ENCODE data around the gene OR4D11. TPM values are rescaled to one million over a fixed set of nuclear protein-coding genes. Genes with fewer than 3 reads are reported as not detected.
A peak's percentile ranks its signal among the peaks of the same experiment; 100 is the strongest.

OR4D11 gene
- total RNA-seq, 4 donors from 2014 or later, result not detected

- no peak for DNase-seq
- intact Hi-C loops (cut with DNase I), result no loop called here
- no peaks in the 10 kb centered on the region for H3K9me3 ChIP-seq
- no peaks in the 10 kb centered on the region for H3K4me1 ChIP-seq
- no peaks in the 10 kb centered on the region for H3K27me3 ChIP-seq
- no peak overlapping the region for H3K4me3 ChIP-seq
- 59 to 60% methylated on average over 9 of the region's 9 CpGs for WGBS, 2 donors
- TF ChIP-seq CTCF (IDR thresholded peaks at IDR 0.05) (no peak), POLR2A (IDR thresholded peaks at IDR 0.05) (no peak)
- no peaks in the 10 kb centered on the region for H3K36me3 ChIP-seq
- no peak overlapping the region for H3K27ac ChIP-seq
Measured at GRCh38 chr11:59475176-59475575, 28.2 kb upstream of the OR4D11 start.

GRCh38 chr11:59479906-59480305, 23.5 kb upstream of the OR4D11 start:
- H3K36me3 ChIP-seq, result no peaks in the 10 kb centered on the region
- no peaks in the 10 kb centered on the region for H3K9me3 ChIP-seq
- no peak overlapping the region for H3K4me3 ChIP-seq
- H3K27me3 ChIP-seq, result no peaks in the 10 kb centered on the region
- no peak overlapping the region for H3K27ac ChIP-seq
- DNase-seq, result no peak
- no peak for TF ChIP-seq POLR2A (IDR thresholded peaks at IDR 0.05)
- no peak for TF ChIP-seq CTCF (IDR thresholded peaks at IDR 0.05)
- intact Hi-C loops (cut with DNase I), result no loop called here
- H3K4me1 ChIP-seq, result no peaks in the 10 kb centered on the region

GRCh38 chr11:59480359-59480758, 23.0 kb upstream of the OR4D11 start:
- no peaks in the 10 kb centered on the region for H3K36me3 ChIP-seq
- intact Hi-C loops (cut with DNase I), result no loop called here
- WGBS, 2 donors, result 71 to 81% methylated on average over 3 of the region's 3 CpGs
- H3K27me3 ChIP-seq, result no peaks in the 10 kb centered on the region
- DNase-seq, result no peak
- no peak overlapping the region for H3K4me3 ChIP-seq
- H3K4me1 ChIP-seq, result no peaks in the 10 kb centered on the region
- no peak overlapping the region for H3K27ac ChIP-seq
- no peak for TF ChIP-seq CTCF (IDR thresholded peaks at IDR 0.05)
- no peak for TF ChIP-seq POLR2A (IDR thresholded peaks at IDR 0.05)
- no peaks in the 10 kb centered on the region for H3K9me3 ChIP-seq

GRCh38 chr11:59501931-59502330, 1.4 kb upstream of the OR4D11 start:
- Histone ChIP-seq H3K27me3 (no peaks in the 10 kb centered on the region), H3K9me3 (no peaks in the 10 kb centered on the region), H3K4me3 (no peak overlapping the region), H3K36me3 (no peaks in the 10 kb centered on the region), H3K27ac (no peak overlapping the region), H3K4me1 (no peaks in the 10 kb centered on the region)
- TF ChIP-seq CTCF (IDR thresholded peaks at IDR 0.05) (no peak), POLR2A (IDR thresholded peaks at IDR 0.05) (no peak)
- DNase-seq, result no peak
- 23 to 56% methylated on average over 1 of the region's 1 CpG for WGBS, 2 donors
- intact Hi-C loops (cut with DNase I), result no loop called here

- TF ChIP-seq POLR2A (IDR thresholded peaks at IDR 0.05) (no peak), CTCF (IDR thresholded peaks at IDR 0.05) (no peak)
- no peaks in the 10 kb centered on the region for H3K4me1 ChIP-seq
- H3K27ac ChIP-seq, result peak within 1 kb of the TSS in 3 of 4 donors; percentile 8 to 30 (median 28)
- H3K36me3 ChIP-seq, result no peaks in the 10 kb centered on the region
- H3K9me3 ChIP-seq, result no peaks in the 10 kb centered on the region
- H3K4me3 ChIP-seq, result no peak within 1 kb of the TSS
- H3K27me3 ChIP-seq, result no peaks in the 10 kb centered on the region
- 17 to 21% methylated on average over 2 of the region's 2 CpGs for WGBS, 2 donors
- intact Hi-C loops (cut with DNase I), result no loop called here
- no peak for DNase-seq
Measured at GRCh38 chr11:59510941-59511589, 7.7 kb downstream of the OR4D11 start, which contains the start of gene OR4D9. TSS of gene OR4D9 (plus strand) at chr11:59511539. CDS start at chr11:59514913, 3,374 bp downstream.
